ENCODE measurements around the gene LRIT1. TPM values are rescaled to one million over a fixed set of nuclear protein-coding genes. Genes with fewer than 3 reads are reported as not detected.

Gene LRIT1
- total RNA-seq, 4 donors from 2014 or later = not detected

GRCh38 chr10:84193846-84194423, 47.4 kb downstream of the LRIT1 start:
- no peaks in the 10 kb centered on the region for H3K9me3 ChIP-seq
- H3K4me3 ChIP-seq = peak overlapping the region; percentile 39 to 70 (median 54)
- H3K36me3 ChIP-seq = no peaks in the 10 kb centered on the region
- peaks cover 3 to 56% (median 9%) of the 10 kb centered on the region in 4 donors for H3K4me1 ChIP-seq
- TF ChIP-seq POLR2A (IDR thresholded peaks at IDR 0.05) (no peak), CTCF (IDR thresholded peaks at IDR 0.05) (no peak)
- peaks cover 0 to 6% of the 10 kb centered on the region in 2 donors for H3K27me3 ChIP-seq
- H3K27ac ChIP-seq = no peak overlapping the region
- DNase-seq = peak in 1 of 3 donors; percentile 35

- no peak overlapping the region for H3K27ac ChIP-seq
- TF ChIP-seq POLR2A (IDR thresholded peaks at IDR 0.05) = no peak
- no peak for TF ChIP-seq CTCF (IDR thresholded peaks at IDR 0.05)
- H3K4me3 ChIP-seq = no peak overlapping the region
- DNase-seq = peak in 1 of 3 donors; percentile 31
- H3K27me3 ChIP-seq = peaks cover 0 to 6% of the 10 kb centered on the region in 2 donors
- H3K9me3 ChIP-seq = no peaks in the 10 kb centered on the region
- H3K36me3 ChIP-seq = no peaks in the 10 kb centered on the region
- H3K4me1 ChIP-seq = peaks cover 3 to 54% (median 9%) of the 10 kb centered on the region in 4 donors
Measured at GRCh38 chr10:84193327-84193726, 48.0 kb downstream of the LRIT1 start.

- peak overlapping the region in 2 of 4 donors; percentile 10 to 65 for H3K27ac ChIP-seq
- no peak overlapping the region for H3K4me3 ChIP-seq
- TF ChIP-seq CTCF (IDR thresholded peaks at IDR 0.05) = no peak
- TF ChIP-seq POLR2A (IDR thresholded peaks at IDR 0.05) = no peak
- peaks cover 0 to 6% of the 10 kb centered on the region in 2 donors for H3K27me3 ChIP-seq
- no peaks in the 10 kb centered on the region for H3K36me3 ChIP-seq
- peaks cover 3 to 36% (median 9%) of the 10 kb centered on the region in 4 donors for H3K4me1 ChIP-seq
- DNase-seq = peak in 1 of 3 donors; percentile 53
- H3K9me3 ChIP-seq = no peaks in the 10 kb centered on the region
Measured at GRCh38 chr10:84191106-84191505, 50.2 kb downstream of the LRIT1 start.

- H3K4me3 ChIP-seq = no peak overlapping the region
- no peak for TF ChIP-seq POLR2A (IDR thresholded peaks at IDR 0.05)
- no peak for TF ChIP-seq CTCF (IDR thresholded peaks at IDR 0.05)
- H3K4me1 ChIP-seq = peaks cover 3 to 32% (median 9%) of the 10 kb centered on the region in 4 donors
- no peaks in the 10 kb centered on the region for H3K36me3 ChIP-seq
- DNase-seq = peak in 1 of 3 donors; percentile 11
- peak overlapping the region in 2 of 4 donors; percentile 10 to 65 for H3K27ac ChIP-seq
- H3K9me3 ChIP-seq = no peaks in the 10 kb centered on the region
- H3K27me3 ChIP-seq = peaks cover 0 to 6% of the 10 kb centered on the region in 2 donors
Measured at GRCh38 chr10:84190621-84191020, 50.7 kb downstream of the LRIT1 start.

GRCh38 chr10:84188815-84189214, 52.5 kb downstream of the LRIT1 start:
- Histone ChIP-seq H3K4me3 (no peak overlapping the region), H3K9me3 (no peaks in the 10 kb centered on the region), H3K4me1 (peaks cover 0 to 21% (median 0%) of the 10 kb centered on the region in 4 donors), H3K27me3 (no peaks in the 10 kb centered on the region), H3K27ac (peak overlapping the region in 2 of 4 donors; percentile 23 to 48), H3K36me3 (no peaks in the 10 kb centered on the region)
- TF ChIP-seq CTCF (IDR thresholded peaks at IDR 0.05) = no peak
- no peak for TF ChIP-seq POLR2A (IDR thresholded peaks at IDR 0.05)
- DNase-seq = peak in 2 of 3 donors; percentile 67 to 74
